ENCODE data around the gene CTNNBIP1.

GRCh38 chr1:9858293-9859035, 51.6 kb downstream of the CTNNBIP1 start:
- TF ChIP-seq CTCF (IDR thresholded peaks at IDR 0.05; ENCODE audit: low read length), result no peak
- TF ChIP-seq EZH2 (IDR thresholded peaks at IDR 0.05; ENCODE audit: borderline replicate concordance, low read length), result no peak
